ENCODE results near the gene ZNF827.

The ZNF827 gene

DNA sequence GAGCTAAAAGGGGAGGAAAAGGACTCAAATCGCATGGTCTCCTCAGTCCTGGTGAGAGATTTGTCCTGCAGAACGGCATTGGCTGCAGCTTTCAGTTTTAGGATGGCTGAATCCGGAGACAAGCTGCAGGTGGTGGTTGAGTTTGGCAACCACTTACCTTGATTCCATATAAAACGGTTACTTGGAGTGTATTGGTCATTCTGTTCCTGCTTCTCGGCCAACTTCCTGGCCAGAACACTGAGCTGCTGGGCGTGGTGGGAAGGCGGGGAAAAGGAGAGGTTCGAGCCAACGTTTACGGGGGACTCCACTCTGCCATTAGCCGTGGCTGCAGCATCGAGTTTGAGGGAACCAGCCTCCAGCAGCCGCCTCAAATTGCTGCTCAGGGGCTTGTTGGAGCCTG is 36.1 kb downstream of the ZNF827 start:
- no peak for TF ChIP-seq CTCF (IDR thresholded peaks at IDR 0.05; ENCODE audit: low read depth, low read length)
- DNase-seq (ENCODE audit: extremely low read depth, low read depth) = no peak

- DNase-seq (ENCODE audit: extremely low read depth, low read depth) = no peak
- TF ChIP-seq CTCF (IDR thresholded peaks at IDR 0.05; ENCODE audit: low read depth, low read length) = no peak
Observed at GRCh38 chr4:145899886-145900460, 38.6 kb downstream of the ZNF827 start.

GRCh38 chr4:145898926-145899531 is 39.6 kb downstream of the ZNF827 start:
- no peak for DNase-seq (ENCODE audit: extremely low read depth, low read depth)
- TF ChIP-seq CTCF (IDR thresholded peaks at IDR 0.05; ENCODE audit: low read depth, low read length) = no peak

- TF ChIP-seq CTCF (IDR thresholded peaks at IDR 0.05; ENCODE audit: low read depth, low read length) = no peak
- DNase-seq (ENCODE audit: extremely low read depth, low read depth) = no peak
Observed at GRCh38 chr4:145898466-145898865, 40.2 kb downstream of the ZNF827 start.

DNA sequence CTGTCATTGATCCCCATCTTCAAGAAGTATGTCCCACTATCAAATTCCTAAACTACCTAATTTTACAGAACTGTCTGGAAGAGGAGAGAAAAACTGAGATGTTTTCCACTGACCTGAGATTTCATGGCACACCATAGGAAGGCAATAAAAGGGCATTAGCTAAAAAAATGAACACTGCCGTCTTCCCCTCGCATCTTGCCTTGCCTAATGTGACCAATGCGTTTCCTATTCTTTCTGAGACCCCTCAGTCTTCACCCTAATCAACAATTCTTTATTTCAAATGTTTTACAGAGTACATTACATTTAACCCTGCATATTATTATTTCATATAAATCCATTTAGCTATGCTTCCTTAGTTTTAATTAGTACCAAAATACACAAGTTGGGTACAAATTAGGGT is 43.6 kb downstream of the ZNF827 start:
- no peak for TF ChIP-seq CTCF (IDR thresholded peaks at IDR 0.05; ENCODE audit: low read depth, low read length)
- DNase-seq (ENCODE audit: extremely low read depth, low read depth) = no peak

DNA sequence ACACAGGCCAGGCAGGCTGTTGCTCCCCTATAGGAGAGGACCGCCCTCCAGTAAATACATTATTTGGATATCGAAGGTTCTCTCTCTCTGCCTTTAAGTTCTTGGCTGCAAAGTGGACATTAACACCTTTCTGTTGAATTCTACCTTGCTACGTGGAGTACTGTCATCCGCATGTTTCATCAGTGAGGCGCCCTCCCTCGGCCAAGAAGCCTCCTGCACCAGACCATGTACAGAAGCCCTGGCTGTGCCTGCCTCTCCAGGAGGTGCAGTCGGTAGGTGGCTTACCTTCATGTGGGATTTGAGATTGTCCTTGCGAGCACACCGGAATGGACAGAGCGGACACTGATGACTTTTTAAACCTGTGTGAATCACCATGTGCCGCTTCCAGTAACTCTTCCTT is 46.7 kb downstream of the ZNF827 start:
- no peak for TF ChIP-seq CTCF (IDR thresholded peaks at IDR 0.05; ENCODE audit: low read depth, low read length)
- DNase-seq (ENCODE audit: extremely low read depth, low read depth) = no peak

GRCh38 chr4:145890689-145891088 is 47.9 kb downstream of the ZNF827 start:
- TF ChIP-seq CTCF (IDR thresholded peaks at IDR 0.05; ENCODE audit: low read depth, low read length) = no peak
- DNase-seq (ENCODE audit: extremely low read depth, low read depth) = no peak
